Measurements from ENCODE around the gene DUSP1.
A peak's percentile ranks its signal among the peaks of the same experiment; 100 is the strongest.

The DUSP1 gene

DNA sequence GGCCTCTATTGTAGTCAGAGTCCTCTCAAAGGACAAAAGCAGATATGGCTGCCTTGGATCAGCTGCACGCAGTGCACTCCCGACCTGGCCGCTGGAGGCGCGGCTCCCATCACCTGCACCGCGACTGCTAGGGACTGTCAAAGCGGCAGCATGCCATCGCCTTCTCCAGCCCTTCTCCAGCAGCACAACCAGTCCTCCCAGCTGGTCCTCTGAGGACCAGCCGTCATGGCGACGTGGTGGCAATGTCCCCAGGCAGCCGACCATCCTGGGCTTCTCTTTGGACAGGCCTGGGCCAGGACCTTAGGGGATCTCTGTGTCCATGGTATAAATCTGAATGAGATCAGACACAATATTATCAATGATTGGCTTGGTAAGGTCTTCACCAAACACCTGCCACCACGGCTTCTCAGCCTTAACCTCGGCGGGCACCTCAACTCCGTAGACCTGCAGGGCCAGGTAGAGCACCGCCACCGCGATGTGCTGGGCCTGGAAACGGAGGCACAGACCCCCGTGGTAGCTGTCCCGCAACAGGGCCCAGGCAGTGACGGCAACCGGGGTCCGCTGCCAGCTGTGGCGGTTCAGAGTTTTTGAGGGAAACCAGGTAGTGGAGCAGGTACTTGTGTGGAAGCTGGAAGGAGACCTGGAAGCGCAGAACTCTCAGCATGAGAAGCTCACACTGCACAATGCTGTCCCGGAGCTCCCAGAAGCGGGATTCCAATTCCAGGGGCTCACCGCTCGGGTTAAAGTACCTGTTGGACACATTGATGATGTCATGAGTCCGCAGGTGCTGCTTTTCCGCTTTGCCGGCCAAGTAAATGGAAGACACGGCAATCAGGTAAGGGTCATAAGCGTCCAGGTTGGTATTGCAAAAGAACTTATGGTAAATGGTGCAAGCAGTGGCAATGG lies 8.5 kb downstream of the DUSP1 start:
- no peak for DNase-seq (ENCODE audit: low read depth)

- no peak for DNase-seq (ENCODE audit: low read depth)
Measured at GRCh38 chr5:172760959-172761358, 10.0 kb downstream of the DUSP1 start.

GRCh38 chr5:172760136-172760535 lies 10.9 kb downstream of the DUSP1 start:
- DNase-seq (ENCODE audit: low read depth): no peak

DNA sequence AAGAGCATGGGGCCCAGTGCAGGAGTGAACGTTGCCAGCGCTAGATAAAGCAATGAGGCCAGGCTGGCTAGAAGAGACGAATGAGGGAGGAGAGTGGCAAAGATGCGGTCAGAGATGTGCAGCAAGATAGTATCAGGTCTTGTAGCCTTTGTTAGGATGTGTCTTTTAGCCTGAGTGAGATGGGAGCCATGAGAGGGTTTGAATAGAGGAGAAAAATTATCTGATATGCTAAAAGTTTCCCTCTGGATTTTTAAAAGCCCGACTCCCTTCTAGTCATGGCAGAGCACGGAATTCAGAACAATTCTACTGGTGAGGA lies 12.2 kb downstream of the DUSP1 start:
- DNase-seq (ENCODE audit: low read depth): no peak

DNA sequence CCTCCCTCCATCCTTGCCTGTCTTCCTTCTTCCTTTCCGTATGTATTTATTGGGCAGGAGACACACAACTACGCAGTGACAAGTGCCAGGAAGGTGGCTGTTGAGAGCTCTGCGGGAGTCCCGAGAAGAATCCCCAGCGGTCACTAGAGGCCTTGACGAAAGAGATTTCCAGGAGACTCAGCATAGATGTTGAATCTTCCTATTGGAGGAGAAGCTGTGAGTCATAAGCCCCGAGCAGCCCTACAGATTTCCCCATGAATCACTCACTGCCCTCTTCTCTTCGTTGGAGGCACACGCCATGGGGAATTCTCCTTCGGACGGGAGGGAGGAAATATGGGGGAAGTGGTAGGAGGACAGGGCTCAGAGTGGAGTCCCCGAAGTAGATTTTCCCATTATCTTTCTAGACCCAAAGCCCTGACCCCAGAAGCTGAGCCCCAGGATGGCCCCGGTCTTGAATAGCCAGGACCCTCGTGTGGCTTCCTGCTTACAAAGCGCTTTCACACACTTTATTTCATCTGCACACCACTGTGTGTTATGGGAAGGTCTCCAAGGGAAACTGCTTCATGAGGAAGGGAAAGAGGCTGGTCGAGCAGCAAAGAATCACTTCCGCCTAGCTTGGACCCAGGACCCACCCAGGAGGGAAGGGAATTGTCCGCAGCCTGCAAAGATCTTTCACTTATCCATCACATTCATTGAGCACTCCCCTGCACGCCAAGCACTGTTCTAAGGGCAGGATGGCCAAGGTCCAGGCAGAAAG lies 12.7 kb downstream of the DUSP1 start:
- DNase-seq (ENCODE audit: low read depth): peak; percentile 98

DNA sequence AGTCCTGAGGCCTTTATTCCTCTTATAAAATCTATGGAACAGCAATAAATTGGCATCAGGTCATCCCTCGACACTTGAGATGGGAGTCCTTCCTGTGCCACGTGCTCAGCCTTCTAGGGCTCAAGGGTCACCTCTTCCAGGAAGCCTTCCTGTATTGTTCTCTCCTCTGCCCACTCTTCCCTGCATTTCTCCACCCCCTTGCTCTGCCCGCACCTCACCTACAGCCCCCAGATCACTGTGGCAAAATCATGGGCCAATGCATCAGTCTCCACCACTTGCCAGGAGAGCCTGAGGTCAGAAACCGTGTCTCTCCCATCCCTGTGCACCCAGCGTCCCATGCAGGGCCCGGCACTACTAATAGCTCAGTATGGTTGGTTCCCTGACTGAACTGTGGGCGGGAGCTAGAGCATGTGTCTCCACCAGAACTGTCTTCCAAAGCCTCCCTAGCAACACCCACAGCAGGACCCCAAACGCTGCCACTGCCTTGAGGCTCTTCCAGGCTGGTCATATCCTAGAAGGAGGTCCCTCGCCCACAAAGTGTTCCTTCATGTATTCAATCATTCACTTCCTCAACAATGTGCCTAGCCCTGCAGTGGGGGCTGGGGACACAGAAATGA lies 13.5 kb downstream of the DUSP1 start:
- no peak for DNase-seq (ENCODE audit: low read depth)

GRCh38 chr5:172756764-172757393 lies 14.1 kb downstream of the DUSP1 start:
- DNase-seq (ENCODE audit: low read depth): no peak

GRCh38 chr5:172754596-172755356 lies 16.2 kb downstream of the DUSP1 start:
- DNase-seq (ENCODE audit: low read depth): no peak

- no peak for DNase-seq (ENCODE audit: low read depth)
Measured at GRCh38 chr5:172753101-172753500, 17.9 kb downstream of the DUSP1 start.

DNA sequence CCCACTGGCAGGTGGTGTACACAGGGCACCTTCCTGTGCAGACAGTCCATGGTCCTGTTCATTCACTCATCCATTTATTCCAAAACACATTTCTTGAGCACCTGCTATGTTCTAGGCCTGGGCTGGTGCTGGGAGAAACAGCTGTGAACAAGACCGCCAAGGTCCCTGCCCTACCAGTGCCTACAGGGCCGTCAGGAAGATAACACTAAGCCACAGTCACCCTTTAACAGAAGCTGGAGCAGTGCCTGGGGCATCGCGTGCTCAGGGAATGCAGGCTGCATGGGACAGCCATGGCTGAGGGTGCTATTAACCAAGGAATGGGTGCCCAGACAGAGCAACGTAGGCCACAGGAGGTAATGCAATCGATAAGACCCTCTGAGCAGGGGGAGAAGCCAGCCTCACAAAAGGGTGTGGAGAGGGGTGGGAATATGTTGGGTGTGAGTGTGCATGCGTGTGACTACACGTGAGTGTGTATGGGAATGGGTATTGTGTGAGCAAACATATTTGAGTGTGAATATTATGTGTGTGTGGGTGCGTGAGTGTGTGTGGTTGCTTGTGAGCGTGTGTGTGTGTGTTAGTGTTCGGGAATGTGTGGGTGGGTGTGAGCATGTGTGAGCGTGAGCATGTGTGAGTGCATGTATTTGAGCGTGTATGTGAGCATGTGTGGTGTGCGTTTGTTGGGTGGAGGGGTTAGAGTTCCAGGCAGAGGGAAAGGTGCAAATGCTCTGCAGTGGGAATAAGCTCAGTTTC lies 19.1 kb downstream of the DUSP1 start:
- DNase-seq (ENCODE audit: low read depth): no peak

DNA sequence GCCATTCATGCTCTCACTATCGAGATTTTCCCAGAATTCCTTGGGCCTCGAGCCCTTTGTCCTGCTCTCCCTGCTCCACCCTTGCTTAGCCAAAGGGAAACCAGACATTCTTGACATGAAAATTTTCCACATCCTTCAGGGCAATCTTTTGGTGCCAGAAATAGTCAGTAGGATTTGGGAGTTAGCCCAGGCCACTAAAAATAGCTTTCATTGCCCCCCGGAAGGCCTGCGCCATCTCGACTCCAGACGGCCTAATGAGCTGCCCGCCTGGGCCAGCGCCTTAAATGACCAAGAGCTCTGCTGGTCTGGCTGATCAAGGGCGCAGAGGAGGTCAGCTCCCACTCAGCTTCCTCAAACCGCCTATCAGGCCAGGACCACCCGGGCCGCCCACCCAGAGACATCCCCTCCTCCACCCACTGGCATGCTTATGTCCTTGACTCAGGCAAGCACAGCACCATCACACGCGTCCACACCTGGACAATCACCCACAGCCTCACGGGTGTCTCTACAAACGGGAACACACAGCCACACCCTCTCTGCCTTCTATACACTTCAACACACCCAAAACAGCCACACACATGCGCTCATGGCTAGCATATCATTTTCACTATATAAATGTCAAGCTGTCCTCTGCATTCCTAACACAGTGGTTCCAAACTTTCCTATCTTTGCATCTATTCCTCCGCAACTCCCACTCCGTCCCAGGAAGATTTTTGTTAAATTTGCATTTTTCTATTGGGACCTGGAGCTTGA lies 20.9 kb downstream of the DUSP1 start:
- DNase-seq (ENCODE audit: low read depth): no peak

DNA sequence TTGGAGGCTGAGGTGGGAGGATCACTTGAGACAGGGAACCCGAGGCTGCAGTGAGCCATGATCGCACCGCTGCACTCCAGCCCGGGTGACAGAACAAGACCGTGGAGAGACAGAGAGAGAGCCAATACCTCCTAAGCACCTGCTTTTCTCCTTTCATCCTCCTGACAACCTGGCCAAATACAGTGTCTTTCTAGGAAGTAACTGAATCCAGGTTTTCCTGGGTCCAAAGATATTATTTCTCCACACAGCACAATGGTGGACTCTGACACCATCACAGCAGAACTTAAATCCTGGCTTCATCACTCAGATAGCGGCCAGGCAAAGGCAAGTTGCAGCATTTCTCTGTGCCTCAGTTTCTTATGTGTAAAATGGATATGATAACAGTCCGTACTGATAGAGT lies 21.9 kb downstream of the DUSP1 start:
- DNase-seq (ENCODE audit: low read depth): no peak

GRCh38 chr5:172748341-172748843 lies 22.6 kb downstream of the DUSP1 start:
- peak; percentile 80 for DNase-seq (ENCODE audit: low read depth)

DNA sequence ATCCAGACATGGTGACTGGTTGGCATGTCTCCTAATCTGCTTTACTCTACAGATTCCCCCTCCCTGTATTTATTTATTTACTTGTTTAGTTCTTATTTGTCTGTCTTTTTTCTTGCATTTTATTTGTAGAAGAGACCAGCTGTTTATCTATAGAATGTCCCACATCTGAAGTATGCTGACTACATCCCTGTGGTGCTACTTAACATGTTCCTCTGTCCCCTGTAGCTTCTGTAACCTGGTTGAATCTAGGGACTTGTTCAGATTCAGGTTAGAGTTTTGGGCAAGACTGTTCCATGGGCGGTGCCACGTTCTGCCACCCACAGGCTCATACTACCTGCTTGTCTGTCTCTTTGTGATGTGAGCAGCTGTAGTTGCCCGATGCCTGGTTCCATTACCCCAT lies 23.5 kb downstream of the DUSP1 start:
- no peak for DNase-seq (ENCODE audit: low read depth)

DNA sequence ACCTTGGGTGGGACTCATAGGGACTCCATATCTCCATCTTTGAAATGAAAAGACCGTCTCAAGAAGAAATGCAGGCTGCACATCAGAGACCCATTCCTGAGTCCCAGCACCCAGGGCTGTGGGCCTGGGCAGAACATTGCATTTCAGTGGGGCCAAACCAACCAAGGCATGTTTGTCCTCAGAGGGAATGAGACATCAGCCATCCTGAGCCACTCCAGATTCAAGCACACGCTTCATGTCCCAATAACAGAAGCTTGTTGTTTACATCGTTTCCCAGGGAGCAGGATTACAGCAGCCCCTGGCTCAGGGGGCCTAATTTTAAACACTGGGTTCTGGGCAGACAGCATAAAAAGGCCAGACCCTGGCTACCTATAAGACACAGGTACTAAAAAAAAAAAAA lies 24.3 kb downstream of the DUSP1 start:
- DNase-seq (ENCODE audit: low read depth): no peak

- no peak for DNase-seq (ENCODE audit: low read depth)
Measured at GRCh38 chr5:172745838-172746237, 25.2 kb downstream of the DUSP1 start.

DNA sequence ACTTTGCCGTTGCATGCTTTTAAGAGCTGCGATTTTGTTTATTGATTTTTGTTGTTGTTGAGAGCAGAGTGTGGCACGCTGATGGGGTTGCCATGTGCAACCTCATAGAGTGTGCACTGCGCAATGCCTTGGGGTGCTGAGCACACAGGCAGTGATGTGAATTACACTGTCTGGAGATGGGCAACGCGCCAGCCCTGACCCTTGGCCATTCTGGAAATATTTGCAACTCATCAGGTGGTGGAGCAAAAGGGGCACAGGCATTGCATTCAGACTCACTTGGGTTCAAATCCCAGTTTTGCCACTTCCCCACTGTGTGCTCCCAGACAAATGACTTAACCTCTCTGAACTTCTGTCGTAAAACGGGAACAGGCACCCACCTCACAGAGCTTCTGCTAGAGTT lies 25.6 kb downstream of the DUSP1 start:
- DNase-seq (ENCODE audit: low read depth): no peak

DNA sequence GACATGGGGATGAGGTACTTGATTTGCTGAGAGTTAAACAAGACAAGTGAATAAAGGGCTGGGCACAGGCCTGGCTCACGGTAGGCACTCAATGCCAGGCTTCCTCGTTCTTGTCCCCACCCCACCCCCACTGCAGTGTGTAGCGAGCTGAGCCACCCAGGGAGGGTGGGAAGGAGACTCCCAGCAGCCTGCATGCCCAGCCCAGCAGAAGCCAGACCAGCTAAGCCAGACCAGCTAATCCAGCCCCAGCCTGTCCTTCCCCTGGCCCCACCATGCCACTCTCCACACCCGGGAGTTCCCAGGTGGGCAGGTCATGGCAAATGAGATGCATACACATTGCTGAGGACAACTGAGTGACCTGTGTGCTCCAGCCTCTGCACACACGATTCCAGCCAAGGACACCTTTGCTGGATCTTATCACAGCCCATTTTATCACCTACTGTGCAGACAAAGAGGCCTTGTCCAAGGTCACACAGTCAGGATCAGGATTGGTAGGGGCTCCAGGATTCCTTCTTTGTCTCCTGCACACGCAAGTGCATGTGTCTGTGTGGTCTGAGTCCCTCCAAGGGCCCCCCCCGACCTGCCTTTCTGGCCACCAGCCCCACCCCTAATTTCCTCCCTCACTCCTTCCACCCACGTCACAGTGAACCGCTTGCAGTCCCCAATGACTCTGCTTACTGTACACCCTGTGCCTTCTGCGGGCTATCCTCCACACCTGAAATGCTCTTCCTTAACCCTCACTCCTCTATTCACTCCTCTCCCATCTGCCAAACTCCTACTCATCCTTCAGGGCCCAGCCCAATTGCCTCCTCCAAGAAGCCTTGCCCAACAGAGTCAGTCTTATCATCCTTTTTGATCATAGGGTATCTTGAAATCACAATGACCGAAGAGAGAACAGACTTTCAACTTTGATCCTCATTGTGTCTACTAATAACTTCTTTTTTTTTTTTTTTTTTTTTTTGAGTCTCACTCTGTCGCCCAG lies 26.6 kb downstream of the DUSP1 start:
- DNase-seq (ENCODE audit: low read depth): no peak

All from iris pigment epithelial cell (primary cell).